Embryonic facial prominence (tissue), 1 donor: ENCODE measurements around the gene UBE2D3.

Source experiments
- DNase-seq: peaks from one replicate; pipeline ENCODE4 v3.0.0-alpha.2; 2016; ENCODE audit errors: extremely low spot score

UBE2D3 gene

DNA sequence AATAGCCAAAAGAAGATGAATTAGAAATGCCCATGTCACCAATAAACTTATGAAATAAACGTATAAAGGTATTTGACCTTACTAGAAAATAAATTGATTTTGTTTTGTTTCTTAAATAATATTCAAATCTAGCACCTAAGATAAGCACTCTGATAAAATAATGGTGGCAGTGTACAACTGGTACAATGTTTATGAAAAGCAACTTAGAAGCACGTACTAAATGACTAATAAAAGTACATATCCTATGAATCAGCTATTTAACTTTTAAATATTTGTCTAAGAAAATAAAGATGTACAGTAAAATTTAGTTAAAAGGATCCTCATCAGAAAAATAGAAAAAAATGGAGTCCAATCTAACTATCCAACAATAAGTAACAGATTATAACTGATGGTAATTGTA is 73.3 kb downstream of the UBE2D3 start:
- no peak for DNase-seq

DNA sequence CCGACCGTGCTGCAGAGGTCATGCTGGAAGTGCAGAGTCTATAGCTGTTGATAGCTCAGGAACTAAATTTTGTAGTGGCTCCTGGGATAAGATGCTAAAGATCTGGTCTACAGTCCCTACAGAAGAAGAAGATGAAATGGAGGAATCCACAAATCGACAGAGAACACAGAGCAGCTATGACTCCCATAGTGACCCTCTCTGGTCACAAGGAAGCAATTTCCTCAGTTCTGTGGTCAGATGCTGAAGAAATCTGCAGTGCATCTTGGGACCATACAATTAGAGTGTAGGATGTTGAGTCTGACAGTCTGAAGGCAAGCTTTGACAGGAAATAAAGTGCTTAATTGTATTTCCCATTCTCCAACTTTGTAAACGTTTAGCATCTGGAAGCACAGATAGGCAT is 75.4 kb downstream of the UBE2D3 start:
- DNase-seq, result no peak
